Left forelimb (tissue), 1 donor: ENCODE measurements around the gene FAM131C.

ENCODE experiments used
- DNase-seq: peaks from one replicate; pipeline ENCODE4 v3.0.0-alpha.2; 2018; ENCODE audit warnings: low spot score

Gene FAM131C

GRCh38 chr1:16101623-16102022 is 28.2 kb upstream of the FAM131C start:
- DNase-seq = no peak

- DNase-seq = no peak
Measured at GRCh38 chr1:16099412-16099811, 26.0 kb upstream of the FAM131C start.

DNA sequence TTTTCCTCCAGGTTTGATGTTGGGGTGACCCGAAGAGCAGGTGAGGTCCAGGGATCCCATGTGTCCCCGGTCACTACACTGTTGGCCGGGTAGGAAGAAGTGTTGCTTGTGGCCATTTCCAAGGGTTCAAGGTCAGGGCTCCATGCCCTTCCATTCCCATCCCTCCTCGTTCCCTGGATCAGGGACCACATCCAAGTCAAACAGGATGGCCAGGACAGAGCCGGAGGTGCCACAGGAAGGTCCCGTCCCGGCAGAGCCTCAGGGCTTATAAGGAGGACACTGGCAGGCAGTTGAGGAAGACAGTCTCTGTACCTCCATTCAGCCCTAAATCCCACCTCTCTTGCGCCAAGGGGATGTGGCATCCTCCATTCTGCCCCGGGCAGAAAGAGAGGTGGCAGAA is 22.0 kb upstream of the FAM131C start:
- no peak for DNase-seq

DNA sequence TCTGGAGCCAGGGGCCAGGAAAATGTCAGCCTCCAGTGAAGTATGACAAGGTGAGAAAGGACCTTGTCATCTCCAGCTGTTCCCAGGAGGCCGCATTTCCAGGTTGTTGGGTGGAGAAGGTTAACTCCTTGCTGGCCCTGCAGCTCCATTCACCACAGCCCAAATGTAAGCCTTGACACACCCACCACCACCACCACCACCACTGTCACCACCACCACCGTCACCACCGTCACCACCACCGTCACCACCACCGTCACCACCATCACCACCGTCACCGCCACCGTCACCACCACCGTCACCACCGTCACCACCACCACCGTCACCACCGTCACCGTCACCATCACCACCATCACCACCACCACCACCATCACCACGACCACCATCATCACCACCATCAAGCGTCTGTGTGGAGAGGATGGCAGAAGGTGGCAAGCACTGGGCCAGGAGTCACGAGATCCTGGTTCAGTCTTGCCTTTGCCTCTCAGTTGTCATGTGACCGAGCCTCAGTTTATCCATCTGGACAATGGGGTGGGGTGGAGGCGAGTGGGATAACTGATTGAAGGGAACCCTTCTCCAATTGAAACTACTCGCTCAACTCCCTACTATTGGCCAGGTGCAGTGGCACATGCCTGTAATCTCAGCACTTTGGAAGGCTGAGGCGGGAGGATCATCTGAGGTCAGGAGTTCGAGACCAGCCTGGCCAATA is 21.2 kb upstream of the FAM131C start:
- DNase-seq = no peak

GRCh38 chr1:16093611-16094010 is 20.2 kb upstream of the FAM131C start:
- no peak for DNase-seq

GRCh38 chr1:16092923-16093511 is 19.6 kb upstream of the FAM131C start:
- no peak for DNase-seq

DNA sequence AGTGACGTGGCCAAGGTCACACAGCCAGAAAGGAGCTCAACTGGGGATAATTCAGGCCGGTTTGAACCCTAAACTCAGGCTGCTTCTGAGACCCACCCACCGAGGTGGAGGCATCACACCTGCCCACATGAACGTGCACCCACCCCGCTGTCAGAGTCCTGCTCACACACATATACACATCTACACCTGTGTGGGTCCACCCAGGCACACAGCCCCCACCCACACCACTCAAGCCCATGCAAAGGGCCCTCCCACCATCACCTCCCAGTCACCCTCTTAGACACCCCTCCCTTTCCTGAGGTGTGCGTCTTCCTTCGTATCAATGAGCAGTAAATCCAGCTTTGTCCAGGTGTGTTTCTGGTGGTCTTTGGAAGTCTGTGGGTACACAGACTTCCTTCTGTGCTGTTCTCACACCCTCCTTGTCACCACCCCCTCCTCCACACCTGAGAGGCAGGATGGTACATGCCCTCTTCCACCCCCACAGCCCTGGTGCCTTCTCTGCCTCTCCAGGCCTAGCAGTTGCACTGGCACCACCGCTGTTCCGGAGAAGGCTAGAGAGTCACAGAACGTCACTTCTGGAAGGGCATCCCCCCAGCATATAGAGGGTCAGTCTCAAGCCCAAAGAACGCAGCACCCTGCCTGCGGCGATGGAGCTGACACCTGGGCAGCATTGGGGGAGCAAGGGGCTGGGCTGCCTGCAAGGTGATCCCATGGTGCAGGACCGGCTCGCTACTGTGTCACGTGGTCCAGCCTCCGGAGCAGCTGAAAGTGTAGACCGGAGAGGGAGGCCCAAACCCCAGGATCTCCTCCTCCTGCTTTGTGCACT is 18.9 kb upstream of the FAM131C start:
- no peak for DNase-seq

GRCh38 chr1:16091296-16091695 is 17.8 kb upstream of the FAM131C start:
- no peak for DNase-seq

DNA sequence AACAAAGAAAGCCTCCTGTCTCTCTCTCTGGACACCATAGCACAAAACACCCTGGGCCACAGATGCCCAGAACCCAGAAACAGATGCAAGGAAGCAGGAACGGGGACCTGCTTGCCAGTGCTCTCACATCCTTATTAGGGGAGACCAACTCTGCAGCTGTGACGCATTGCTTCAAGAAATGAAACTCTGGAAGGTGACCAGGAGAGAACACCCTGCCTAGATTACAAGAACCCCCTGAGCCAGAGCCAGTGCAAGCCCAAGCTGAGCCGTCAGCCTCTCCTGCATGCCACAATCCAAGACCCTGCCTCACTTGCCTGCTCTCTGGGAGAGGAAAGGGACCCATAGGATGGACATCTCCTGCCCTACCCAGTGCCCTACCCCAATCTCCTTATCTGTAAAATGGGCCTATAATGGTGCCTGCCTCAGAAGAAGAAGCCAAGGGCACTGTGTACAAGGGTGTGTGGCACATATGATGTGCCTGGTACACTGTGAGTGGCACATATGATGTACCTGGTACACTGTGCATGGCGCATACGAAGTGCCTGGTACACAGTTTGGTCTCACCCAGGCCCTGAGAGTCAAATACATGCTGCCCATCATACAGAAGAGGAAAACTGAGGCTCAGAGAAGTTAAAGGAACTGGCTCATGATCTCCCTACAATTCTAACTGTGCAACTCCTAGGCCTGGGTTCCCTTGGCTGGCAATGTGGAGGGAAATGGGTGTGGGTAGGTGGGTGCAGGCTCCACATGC is 16.8 kb upstream of the FAM131C start:
- no peak for DNase-seq

GRCh38 chr1:16088996-16089395 is 15.5 kb upstream of the FAM131C start:
- no peak for DNase-seq

DNA sequence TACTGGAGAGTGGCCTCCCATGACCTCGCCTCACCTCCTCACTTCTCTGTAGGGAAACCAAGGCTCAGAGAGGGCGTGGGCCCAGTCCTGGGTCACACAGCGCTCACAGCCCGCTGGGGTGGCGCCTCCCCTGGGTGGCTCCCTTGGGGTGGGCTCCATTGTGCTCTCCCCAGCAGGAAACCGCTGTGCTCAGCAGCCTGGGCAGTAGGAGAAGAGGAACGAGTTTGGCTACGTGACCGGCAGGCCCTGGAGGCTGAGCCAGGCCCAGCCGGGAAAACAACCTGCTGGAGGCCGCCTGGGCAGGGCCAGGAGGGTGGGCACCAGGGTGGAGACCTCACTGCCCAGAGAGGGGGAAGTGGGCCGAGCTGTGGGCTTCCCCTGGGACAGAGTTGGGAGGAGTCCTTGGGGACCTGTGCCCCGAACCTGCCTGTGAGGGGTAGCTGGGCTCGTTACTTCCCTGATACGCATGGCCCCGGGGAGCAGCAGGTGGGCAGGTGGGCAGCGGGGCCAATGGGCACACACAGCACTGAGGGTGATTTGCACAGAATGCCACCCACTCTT is 15.0 kb upstream of the FAM131C start:
- DNase-seq = no peak

- DNase-seq = no peak
Measured at GRCh38 chr1:16087733-16088132, 14.3 kb upstream of the FAM131C start.

- no peak for DNase-seq
Measured at GRCh38 chr1:16085522-16085921, 12.1 kb upstream of the FAM131C start.

- no peak for DNase-seq
Measured at GRCh38 chr1:16083486-16083885, 10.0 kb upstream of the FAM131C start.

GRCh38 chr1:16082283-16083038 is 9.0 kb upstream of the FAM131C start:
- no peak for DNase-seq

- DNase-seq = no peak
Measured at GRCh38 chr1:16081636-16082035, 8.2 kb upstream of the FAM131C start.

- no peak for DNase-seq
Measured at GRCh38 chr1:16080422-16081150, 7.1 kb upstream of the FAM131C start.

- peak; percentile 89 for DNase-seq
Measured at GRCh38 chr1:16078925-16079656, 5.6 kb upstream of the FAM131C start.

- DNase-seq = no peak
Measured at GRCh38 chr1:16077406-16078245, 4.2 kb upstream of the FAM131C start.
